SK-N-SH (cell line): Measurements from ENCODE around the gene SRXN1. TPM values are rescaled to one million over a fixed set of nuclear protein-coding genes. Genes with fewer than 3 reads are reported as not detected.

ENCODE experiments used
- CTCF ChIA-PET: fragments of 300-600, 350-600 bp; formaldehyde crosslinking; extraction: SDS; loops from one replicate; lab custom pipeline; 2021; lab: Yijun Ruan, JAX
- POLR2A ChIA-PET: fragments of 350-600 bp; sonication (Branson Sonifier 250); formaldehyde crosslinking; extraction: SDS; loops from one replicate; lab custom pipeline; 2020; ENCODE audit warnings: antibody characterized with exemption, inconsistent platforms; lab: Yijun Ruan, JAX
- DNase-seq: peaks from one replicate; pipeline ENCODE4 v3.0.0; 2012
- H2AFZ ChIP-seq: fragments of 200-600 bp; sonication (generic); 2 replicates; pipeline ENCODE4 v1.8.1; 2016; ENCODE audit warnings: antibody characterized with exemption, mild to moderate bottlenecking, low read depth
- H3F3A ChIP-seq: fragments of 200-600 bp; sonication (generic); replicated peaks from 2 replicates; pipeline ENCODE3; 2016; ENCODE audit warnings: antibody characterized with exemption, mild to moderate bottlenecking; ENCODE audit not compliant: insufficient read depth
- H3K27ac ChIP-seq, 2 experiments: fragments of 200-500 bp in 1 of 2; fragments of 200-600 bp in 1 of 2; sonication (Bioruptor generic) in 1 of 2; sonication (generic), shearing (Covaris generic) in 1 of 2; 2 replicates each; pipeline versions ENCODE4 v1.5.1 to v1.6.1; 2014 to 2016; ENCODE audit warnings: low read depth in 2 of 2, inconsistent platforms in 1 of 2, low read length in 1 of 2, mild to moderate bottlenecking in 1 of 2, mixed read lengths in 1 of 2
- H3K27me3 ChIP-seq: fragments of 200-600 bp; sonication (generic), shearing (Covaris generic); 2 replicates; pipeline ENCODE4 v1.6.1; 2016; ENCODE audit warnings: mixed run types; ENCODE audit not compliant: insufficient read depth
- H3K36me3 ChIP-seq, 2 experiments: fragments of 200-500 bp in 1 of 2; fragments of 200-600 bp in 1 of 2; sonication (Bioruptor generic) in 1 of 2; sonication (generic) in 1 of 2; replicated peaks in 1 of 2; 2 replicates each; pipeline versions ENCODE3 to v1.5.1; 2014 to 2016; ENCODE audit warnings: low read length in 1 of 2, mild to moderate bottlenecking in 1 of 2; ENCODE audit not compliant: insufficient read depth in 2 of 2, control insufficient read depth in 1 of 2
- H3K4me1 ChIP-seq, 2 experiments: fragments of 200-500 bp in 1 of 2; fragments of 200-600 bp in 1 of 2; sonication (Bioruptor generic) in 1 of 2; sonication (generic), shearing (Covaris generic) in 1 of 2; 2 replicates each; pipeline versions ENCODE4 v1.5.1 to v1.6.1; 2014 to 2016; ENCODE audit warnings: low read depth in 1 of 2, low read length in 1 of 2, mixed run types in 1 of 2; ENCODE audit not compliant: insufficient read depth in 2 of 2, control insufficient read depth in 1 of 2
- H3K4me2 ChIP-seq: fragments of 200-600 bp; sonication (generic), shearing (Covaris generic); 2 replicates; pipeline ENCODE4 v1.6.1; 2017; ENCODE audit warnings: mixed run types
- H3K4me3 ChIP-seq, 2 experiments: fragments of 200-500 bp in 1 of 2; fragments of 200-600 bp in 1 of 2; sonication (Bioruptor generic) in 1 of 2; sonication (generic), shearing (Covaris generic) in 1 of 2; 2 replicates each; pipeline versions ENCODE4 v1.5.1 to v1.8.1; 2014 to 2016; ENCODE audit warnings: low read depth in 2 of 2, inconsistent platforms in 1 of 2, low read length in 1 of 2, mild to moderate bottlenecking in 1 of 2, mixed read lengths in 1 of 2, moderate library complexity in 1 of 2
- H3K79me2 ChIP-seq: fragments of 200-600 bp; sonication (generic); 2 replicates; pipeline ENCODE4 v1.8.1; 2017; ENCODE audit warnings: mild to moderate bottlenecking; ENCODE audit not compliant: insufficient read depth
- H3K9ac ChIP-seq: fragments of 200-600 bp; sonication (generic); 2 replicates; pipeline ENCODE4 v1.6.1; 2017; ENCODE audit warnings: mixed run types
- H3K9me2 ChIP-seq: fragments of 200-600 bp; sonication (generic); 2 replicates; pipeline ENCODE4 v1.6.1; 2017; ENCODE audit warnings: mixed run types
- H3K9me3 ChIP-seq: fragments of 200-600 bp; sonication (generic); 2 replicates; pipeline ENCODE4 v1.6.1; 2017; ENCODE audit warnings: mixed run types, mild to moderate bottlenecking, moderate library complexity
- H4K20me1 ChIP-seq: fragments of 200-600 bp; sonication (generic); 2 replicates; pipeline ENCODE4 v1.6.1; 2017; ENCODE audit warnings: mild to moderate bottlenecking, mixed run types; ENCODE audit not compliant: insufficient read depth
- CHD2 ChIP-seq: fragments of 150-350 bp; IDR thresholded peaks from 2 replicates; pipeline ENCODE4 v1.6.1; 2018; ENCODE audit warnings: low read length; ENCODE audit not compliant: partially characterized antibody
- CTCF ChIP-seq: fragments of 200-600 bp; sonication (generic); IDR thresholded peaks from 2 replicates; pipeline ENCODE4 v1.6.1; 2017; ENCODE audit warnings: antibody characterized with exemption, mild to moderate bottlenecking, moderate library complexity
- ELF1 ChIP-seq: IDR thresholded peaks from 2 replicates; pipeline ENCODE4 v1.4.0; 2012
- GABPA ChIP-seq: IDR thresholded peaks from 2 replicates; pipeline ENCODE4 v1.4.0; 2012; ENCODE audit warnings: low read depth, mild to moderate bottlenecking
- MAX ChIP-seq: IDR thresholded peaks from 2 replicates; pipeline ENCODE4 v1.4.0; 2012; ENCODE audit warnings: low read depth
- MEF2A ChIP-seq: IDR thresholded peaks from 2 replicates; pipeline ENCODE4 v1.4.0; 2012; ENCODE audit warnings: low read depth, borderline replicate concordance
- RAD21 ChIP-seq: IDR thresholded peaks from 2 replicates; pipeline ENCODE4 v1.6.1; 2012; ENCODE audit warnings: mild to moderate bottlenecking, low read length
- RFX5 ChIP-seq: IDR thresholded peaks from 2 replicates; pipeline ENCODE4 v1.6.1; 2012; ENCODE audit warnings: mild to moderate bottlenecking, improper control_type of control experiment, low read length
- TCF12 ChIP-seq: IDR thresholded peaks from 2 replicates; pipeline ENCODE4 v1.4.0; 2012
- WGBS: methylation state at CpG from one replicate; pipeline ENCODE4 v1.1.6; 2017; ENCODE audit warnings: low lambda C conversion rate; 5-methylcytosine and 5-hydroxymethylcytosine counted together
- polyA plus RNA-seq, 3 experiments: library from polyadenylated mRNA; depleted of rRNA; stranded (reverse); fragments of >200 nt; gene quantifications; 2 replicates each; pipeline ENCODE4 v1.2.3, GENCODE V29; 2012
- TF ChIP-seq, protein P1 (sequence below): IDR thresholded peaks from 2 replicates; pipeline ENCODE4; 2012
- TF ChIP-seq, protein P2 (sequence below): IDR thresholded peaks from 2 replicates; pipeline ENCODE4 v1.6.1; 2012; ENCODE audit warnings: mild to moderate bottlenecking, low read depth, low read length, moderate library complexity
- TF ChIP-seq, protein P3 (sequence below): fragments of 150-350 bp; IDR thresholded peaks from 2 replicates; pipeline ENCODE4 v1.6.1; 2017; ENCODE audit warnings: antibody characterized with exemption, low read length, low read depth, borderline replicate concordance

SRXN1 gene
- polyA plus RNA-seq, 1 of the 3 experiments (the other 2 are of a cell fraction), result 26.2 TPM

GRCh38 chr20:608970-609369 lies 44.0 kb downstream of the SRXN1 start:
- no peak overlapping the region for H2AFZ ChIP-seq
- H4K20me1 ChIP-seq, result no peaks in the 10 kb centered on the region
- no peaks in the 10 kb centered on the region for H3K79me2 ChIP-seq
- H3K4me2 ChIP-seq, result no peak overlapping the region
- no peaks in the 10 kb centered on the region for H3K9me2 ChIP-seq
- no peak for DNase-seq
- H3F3A ChIP-seq, result no peaks in the 10 kb centered on the region
- H3K36me3 ChIP-seq, result no peaks in the 10 kb centered on the region
- POLR2A ChIA-PET, result no interaction called here
- peaks cover 39% of the 10 kb centered on the region for H3K27me3 ChIP-seq
- no peak overlapping the region for H3K4me3 ChIP-seq
- 85% methylated on average over 8 of the region's 8 CpGs for WGBS
- no peak for TF ChIP-seq MEF2A
- no peak for TF ChIP-seq RAD21
- TF ChIP-seq, protein P1, sequence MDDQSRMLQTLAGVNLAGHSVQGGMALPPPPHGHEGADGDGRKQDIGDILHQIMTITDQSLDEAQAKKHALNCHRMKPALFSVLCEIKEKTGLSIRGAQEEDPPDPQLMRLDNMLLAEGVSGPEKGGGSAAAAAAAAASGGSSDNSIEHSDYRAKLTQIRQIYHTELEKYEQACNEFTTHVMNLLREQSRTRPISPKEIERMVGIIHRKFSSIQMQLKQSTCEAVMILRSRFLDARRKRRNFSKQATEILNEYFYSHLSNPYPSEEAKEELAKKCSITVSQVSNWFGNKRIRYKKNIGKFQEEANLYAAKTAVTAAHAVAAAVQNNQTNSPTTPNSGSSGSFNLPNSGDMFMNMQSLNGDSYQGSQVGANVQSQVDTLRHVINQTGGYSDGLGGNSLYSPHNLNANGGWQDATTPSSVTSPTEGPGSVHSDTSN, result no peak
- TF ChIP-seq CTCF, result no peak
- no peak for TF ChIP-seq TCF12
- TF ChIP-seq RFX5, result no peak
- no peak for TF ChIP-seq MAX
- no peak for TF ChIP-seq GABPA
- TF ChIP-seq CHD2, result no peak
- TF ChIP-seq, protein P2, sequence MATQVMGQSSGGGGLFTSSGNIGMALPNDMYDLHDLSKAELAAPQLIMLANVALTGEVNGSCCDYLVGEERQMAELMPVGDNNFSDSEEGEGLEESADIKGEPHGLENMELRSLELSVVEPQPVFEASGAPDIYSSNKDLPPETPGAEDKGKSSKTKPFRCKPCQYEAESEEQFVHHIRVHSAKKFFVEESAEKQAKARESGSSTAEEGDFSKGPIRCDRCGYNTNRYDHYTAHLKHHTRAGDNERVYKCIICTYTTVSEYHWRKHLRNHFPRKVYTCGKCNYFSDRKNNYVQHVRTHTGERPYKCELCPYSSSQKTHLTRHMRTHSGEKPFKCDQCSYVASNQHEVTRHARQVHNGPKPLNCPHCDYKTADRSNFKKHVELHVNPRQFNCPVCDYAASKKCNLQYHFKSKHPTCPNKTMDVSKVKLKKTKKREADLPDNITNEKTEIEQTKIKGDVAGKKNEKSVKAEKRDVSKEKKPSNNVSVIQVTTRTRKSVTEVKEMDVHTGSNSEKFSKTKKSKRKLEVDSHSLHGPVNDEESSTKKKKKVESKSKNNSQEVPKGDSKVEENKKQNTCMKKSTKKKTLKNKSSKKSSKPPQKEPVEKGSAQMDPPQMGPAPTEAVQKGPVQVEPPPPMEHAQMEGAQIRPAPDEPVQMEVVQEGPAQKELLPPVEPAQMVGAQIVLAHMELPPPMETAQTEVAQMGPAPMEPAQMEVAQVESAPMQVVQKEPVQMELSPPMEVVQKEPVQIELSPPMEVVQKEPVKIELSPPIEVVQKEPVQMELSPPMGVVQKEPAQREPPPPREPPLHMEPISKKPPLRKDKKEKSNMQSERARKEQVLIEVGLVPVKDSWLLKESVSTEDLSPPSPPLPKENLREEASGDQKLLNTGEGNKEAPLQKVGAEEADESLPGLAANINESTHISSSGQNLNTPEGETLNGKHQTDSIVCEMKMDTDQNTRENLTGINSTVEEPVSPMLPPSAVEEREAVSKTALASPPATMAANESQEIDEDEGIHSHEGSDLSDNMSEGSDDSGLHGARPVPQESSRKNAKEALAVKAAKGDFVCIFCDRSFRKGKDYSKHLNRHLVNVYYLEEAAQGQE, result no peak
- TF ChIP-seq ELF1, result no peak
- TF ChIP-seq, protein P3, sequence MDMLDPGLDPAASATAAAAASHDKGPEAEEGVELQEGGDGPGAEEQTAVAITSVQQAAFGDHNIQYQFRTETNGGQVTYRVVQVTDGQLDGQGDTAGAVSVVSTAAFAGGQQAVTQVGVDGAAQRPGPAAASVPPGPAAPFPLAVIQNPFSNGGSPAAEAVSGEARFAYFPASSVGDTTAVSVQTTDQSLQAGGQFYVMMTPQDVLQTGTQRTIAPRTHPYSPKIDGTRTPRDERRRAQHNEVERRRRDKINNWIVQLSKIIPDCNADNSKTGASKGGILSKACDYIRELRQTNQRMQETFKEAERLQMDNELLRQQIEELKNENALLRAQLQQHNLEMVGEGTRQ, result no peak
- H3K27ac ChIP-seq, result no peak overlapping the region
- CTCF ChIA-PET, result interaction anchor here (0.7 to 3.9 kb wide), 5 partner anchors 13 to 130 kb away, joined by 4 to 12 read pairs (median 4); no protein-coding TSS in a partner anchor
- peaks cover 0 to 11% of the 10 kb centered on the region in 2 experiments; a peak in 1 of 4 replicates for H3K4me1 ChIP-seq
- H3K9me3 ChIP-seq, result no peaks in the 10 kb centered on the region
- H3K9ac ChIP-seq, result no peak overlapping the region
